Measurements from ENCODE around the gene P2RY11.

P2RY11 gene

GRCh38 chr19:10141973-10142372, 30.5 kb downstream of the P2RY11 start:
- no peak for DNase-seq

- no peak for DNase-seq
Observed at GRCh38 chr19:10142701-10143375, 31.3 kb downstream of the P2RY11 start.

GRCh38 chr19:10143681-10144080, 32.2 kb downstream of the P2RY11 start:
- DNase-seq: no peak

GRCh38 chr19:10144361-10144760, 32.9 kb downstream of the P2RY11 start:
- DNase-seq: no peak

- no peak for DNase-seq
Observed at GRCh38 chr19:10145031-10145430, 33.5 kb downstream of the P2RY11 start.

GRCh38 chr19:10146142-10146541, 34.6 kb downstream of the P2RY11 start:
- DNase-seq: no peak

- DNase-seq: no peak
Observed at GRCh38 chr19:10149427-10149826, 37.9 kb downstream of the P2RY11 start.

- DNase-seq: no peak
Observed at GRCh38 chr19:10151521-10151920, 40.0 kb downstream of the P2RY11 start.

- DNase-seq: no peak
Observed at GRCh38 chr19:10152100-10152499, 40.6 kb downstream of the P2RY11 start.

GRCh38 chr19:10155839-10156238, 44.3 kb downstream of the P2RY11 start:
- DNase-seq: no peak

- no peak for DNase-seq
Observed at GRCh38 chr19:10158071-10158470, 46.6 kb downstream of the P2RY11 start.

GRCh38 chr19:10158485-10158884, 47.0 kb downstream of the P2RY11 start:
- no peak for DNase-seq

GRCh38 chr19:10159610-10160009, 48.1 kb downstream of the P2RY11 start:
- no peak for DNase-seq

GRCh38 chr19:10163536-10163935, 52.0 kb downstream of the P2RY11 start:
- no peak for DNase-seq

Data from SIG-M5 (cell line).